MV-4-11 (cell line): ENCODE results near the gene GPR31.
"Not testable (repeated sequence)": the region's sequence is repeated elsewhere in the genome, so short reads cannot be mapped to it uniquely, and the experiment has no call there.

Experiments used
- DNase-seq: peaks from one replicate; lab custom pipeline; 2025; lab: John Stamatoyannopoulos, UW

Gene GPR31, protein sequence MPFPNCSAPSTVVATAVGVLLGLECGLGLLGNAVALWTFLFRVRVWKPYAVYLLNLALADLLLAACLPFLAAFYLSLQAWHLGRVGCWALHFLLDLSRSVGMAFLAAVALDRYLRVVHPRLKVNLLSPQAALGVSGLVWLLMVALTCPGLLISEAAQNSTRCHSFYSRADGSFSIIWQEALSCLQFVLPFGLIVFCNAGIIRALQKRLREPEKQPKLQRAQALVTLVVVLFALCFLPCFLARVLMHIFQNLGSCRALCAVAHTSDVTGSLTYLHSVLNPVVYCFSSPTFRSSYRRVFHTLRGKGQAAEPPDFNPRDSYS

DNA sequence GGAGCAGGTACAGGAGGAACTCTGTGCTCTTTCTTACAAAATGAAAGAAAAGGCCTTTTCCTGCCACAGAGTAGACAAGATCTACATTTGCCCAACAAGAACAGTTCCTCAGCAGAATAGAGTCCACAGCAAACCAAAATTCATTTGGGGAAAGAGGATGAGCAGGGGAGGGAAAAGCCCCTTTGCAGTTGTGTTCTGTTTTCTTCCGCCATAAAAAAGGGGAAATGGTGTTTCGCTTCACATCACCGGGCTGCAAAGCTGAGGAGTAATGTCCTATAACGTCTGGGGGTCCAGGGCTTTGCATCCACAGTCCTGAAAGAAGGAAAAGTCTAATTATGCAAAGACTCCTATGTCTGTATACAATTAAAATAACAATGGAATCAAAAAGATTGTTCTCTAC, at the start of gene GPR31:
Gene GPR31 (minus strand): TSS at position 118 of the 400 bp plus-strand sequence. CDS start 149 bp downstream, outside the sequence.
- DNase-seq = peak; percentile 46

DNA sequence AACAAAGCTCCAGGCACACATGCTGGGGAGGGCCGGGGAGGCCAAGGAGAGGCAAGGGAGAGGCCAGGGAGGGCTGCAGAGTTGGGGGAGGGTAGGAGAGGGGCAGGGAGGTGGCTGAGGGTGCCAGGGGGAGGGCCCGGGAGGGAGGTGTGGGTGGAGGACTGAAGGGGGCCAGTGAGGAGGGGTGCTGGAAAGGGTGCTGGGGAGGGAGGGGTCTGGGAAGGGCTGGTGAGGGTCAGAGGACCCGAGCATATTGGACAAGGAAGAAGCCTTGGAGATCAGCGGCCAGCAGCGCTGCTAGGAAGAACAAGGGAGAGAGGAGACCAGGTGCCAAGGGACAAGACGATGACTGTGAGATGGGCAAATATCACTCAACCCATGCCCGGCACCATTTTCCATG, 49.7 kb upstream of the GPR31 start:
- DNase-seq = no peak

GRCh38 chr6:167205316-167205715, 47.5 kb upstream of the GPR31 start:
- not testable (repeated sequence) for DNase-seq

DNA sequence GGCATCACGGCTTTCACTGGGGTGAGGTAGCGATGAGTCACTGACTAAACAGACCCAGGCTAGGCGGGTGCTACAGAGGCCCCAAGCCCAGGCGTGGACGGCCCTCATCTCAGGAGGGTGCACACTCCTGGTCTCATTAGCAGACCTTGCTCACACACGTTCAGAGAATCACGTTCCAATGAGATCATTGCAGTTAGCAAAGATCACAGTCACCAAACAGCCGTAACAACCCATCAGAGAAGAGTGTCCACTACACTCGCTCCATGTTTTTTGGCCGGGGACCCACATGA, 46.2 kb upstream of the GPR31 start:
- not testable (repeated sequence) for DNase-seq

DNA sequence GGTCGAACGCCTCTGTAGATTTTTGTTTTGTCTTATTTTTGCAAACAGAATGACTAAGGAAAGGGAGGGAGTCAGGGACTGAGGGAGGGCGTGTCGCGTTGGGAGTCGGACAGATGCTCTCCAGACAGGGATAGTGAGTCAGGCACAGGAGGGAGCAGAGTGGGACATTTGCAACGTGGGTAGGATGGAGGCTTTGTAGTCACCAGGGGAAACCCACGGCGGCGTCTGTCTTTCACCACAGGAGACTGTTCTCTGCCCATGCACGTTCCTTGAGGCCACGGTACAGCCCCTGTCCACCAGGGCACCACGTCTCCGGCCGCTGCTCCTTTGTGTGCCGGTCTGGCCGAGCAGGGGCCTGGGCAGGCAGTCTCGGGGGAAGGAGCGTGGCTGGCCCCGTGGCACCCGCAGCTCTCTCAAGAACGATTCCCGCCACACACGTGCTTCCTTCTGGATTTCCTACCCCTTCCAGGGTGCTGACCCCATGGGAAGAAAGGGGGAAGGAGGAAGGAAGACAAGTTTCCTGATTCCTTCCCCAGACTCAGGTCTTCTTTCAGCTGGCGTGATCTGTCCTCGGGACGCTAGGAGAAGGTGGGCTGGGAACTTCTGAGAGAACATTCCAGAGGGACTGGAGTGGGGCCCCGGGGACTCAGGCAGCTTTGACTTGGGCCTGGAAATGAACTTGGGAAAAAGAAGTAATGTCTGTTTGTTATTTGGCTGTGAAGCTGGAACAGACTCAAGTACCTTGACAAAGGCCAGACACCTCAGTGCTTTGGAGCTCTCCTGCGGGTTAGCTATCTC, 45.7 kb upstream of the GPR31 start:
- not testable (repeated sequence) for DNase-seq

GRCh38 chr6:167202613-167203012, 44.8 kb upstream of the GPR31 start:
- not testable (repeated sequence) for DNase-seq

GRCh38 chr6:167200806-167201205, 43.0 kb upstream of the GPR31 start:
- no peak for DNase-seq

GRCh38 chr6:167195941-167196610, 38.3 kb upstream of the GPR31 start:
- not testable (repeated sequence) for DNase-seq

GRCh38 chr6:167193515-167194125, 35.8 kb upstream of the GPR31 start:
- DNase-seq = not testable (repeated sequence)

- DNase-seq = not testable (repeated sequence)
Observed at GRCh38 chr6:167191043-167191583, 33.3 kb upstream of the GPR31 start.

DNA sequence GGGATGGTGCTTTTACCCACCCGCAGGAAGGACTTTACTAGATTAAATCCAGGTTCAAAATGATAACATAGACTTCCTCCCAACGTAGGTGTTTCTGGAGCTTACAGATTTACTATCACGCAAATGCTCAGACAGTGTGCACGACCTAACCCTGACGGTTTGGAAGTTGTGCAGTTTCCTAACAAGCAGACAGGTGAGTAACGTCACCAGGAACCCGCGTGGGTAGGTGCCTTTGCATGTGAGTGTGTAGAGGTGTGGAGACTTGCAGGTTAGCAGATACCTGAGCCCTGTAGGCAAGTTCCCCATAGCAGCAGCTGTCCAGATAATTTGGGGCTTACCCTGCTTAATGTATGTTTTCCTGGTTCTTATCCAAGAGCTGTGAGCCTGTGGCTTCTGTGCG, 29.5 kb upstream of the GPR31 start:
- not testable (repeated sequence) for DNase-seq

- DNase-seq = not testable (repeated sequence)
Observed at GRCh38 chr6:167185101-167185500, 27.3 kb upstream of the GPR31 start.

DNA sequence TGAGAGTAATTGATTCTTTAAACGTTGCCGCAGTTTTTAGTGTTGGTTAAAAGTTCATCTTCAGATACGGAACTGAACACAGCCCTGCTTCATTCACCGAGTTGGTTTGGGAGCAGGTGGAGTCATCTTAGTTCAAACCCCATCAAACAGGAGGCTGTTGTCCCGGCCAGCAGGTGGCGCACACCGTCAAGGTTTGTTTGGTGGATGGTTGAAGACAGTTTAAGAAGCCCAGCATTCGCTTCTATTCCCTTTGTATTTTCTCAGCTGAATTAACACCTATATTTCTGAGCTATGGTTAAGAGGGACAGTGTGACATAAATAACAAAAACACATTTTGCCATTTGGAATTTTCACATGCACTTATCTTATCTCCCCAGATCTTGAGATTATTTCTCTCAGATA, 25.1 kb upstream of the GPR31 start:
- not testable (repeated sequence) for DNase-seq

- not testable (repeated sequence) for DNase-seq
Observed at GRCh38 chr6:167181351-167181750, 23.6 kb upstream of the GPR31 start.

DNA sequence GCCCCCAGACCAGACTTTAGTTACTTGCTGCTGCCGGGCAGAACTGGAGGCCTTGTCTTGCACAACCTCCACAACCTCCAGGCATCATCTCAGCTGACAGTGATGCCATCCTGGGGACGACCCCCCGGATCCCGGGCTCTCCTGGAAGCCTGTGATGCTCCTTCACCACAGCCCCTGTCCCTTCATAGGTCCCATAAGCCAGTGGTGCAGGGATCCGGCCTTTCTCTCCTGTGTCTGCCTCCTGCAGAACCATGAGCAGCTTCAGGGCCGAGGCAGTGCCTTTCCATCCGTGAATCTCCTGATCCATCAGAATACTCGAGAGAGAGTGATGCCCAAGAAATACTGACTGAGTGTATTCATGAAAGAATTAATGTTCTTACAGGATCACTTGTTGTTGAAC, 22.3 kb upstream of the GPR31 start:
- not testable (repeated sequence) for DNase-seq

- DNase-seq = not testable (repeated sequence)
Observed at GRCh38 chr6:167178896-167179655, 21.3 kb upstream of the GPR31 start.

- DNase-seq = not testable (repeated sequence)
Observed at GRCh38 chr6:167177271-167177670, 19.5 kb upstream of the GPR31 start.

DNA sequence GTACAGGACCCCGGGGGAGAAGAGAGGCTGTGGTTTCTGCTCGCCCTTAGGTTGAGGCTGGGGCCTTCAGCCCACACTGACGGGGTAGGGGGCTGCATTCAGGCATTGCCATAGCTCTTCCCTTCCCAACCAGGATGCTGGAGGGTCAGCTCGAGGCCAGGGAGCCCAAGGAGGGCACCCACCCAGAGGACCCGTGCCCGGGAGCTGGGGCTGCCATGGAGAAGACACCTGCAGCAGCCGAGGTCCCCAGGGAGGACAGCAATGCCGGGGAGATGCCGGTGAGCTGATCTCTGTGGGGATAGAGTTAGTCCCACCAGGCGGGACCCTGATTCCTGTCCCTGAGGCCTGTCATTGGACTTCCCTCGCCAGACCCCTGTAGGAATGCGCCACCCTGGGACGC, 14.2 kb upstream of the GPR31 start:
- not testable (repeated sequence) for DNase-seq

DNA sequence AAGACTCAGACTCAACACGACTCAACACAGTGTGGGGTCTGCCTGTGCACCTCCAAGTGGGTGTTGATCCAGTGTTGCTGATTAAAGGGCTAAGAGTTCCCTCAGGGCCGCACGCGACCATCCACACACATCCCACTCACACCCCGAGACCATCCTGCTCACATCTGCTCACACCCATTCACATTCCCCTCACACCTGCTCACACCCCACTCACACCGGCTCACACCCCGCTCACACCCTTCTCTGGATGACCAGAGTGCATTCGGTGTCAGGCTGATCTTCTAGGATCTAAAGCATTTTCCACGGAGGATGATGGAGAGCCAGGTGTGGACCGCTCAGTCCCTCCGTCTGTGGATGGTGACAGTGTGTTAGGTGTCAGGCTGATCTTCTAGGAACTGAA, 13.5 kb upstream of the GPR31 start:
- not testable (repeated sequence) for DNase-seq

- DNase-seq = not testable (repeated sequence)
Observed at GRCh38 chr6:167169867-167170266, 12.1 kb upstream of the GPR31 start.

GRCh38 chr6:167168296-167168695, 10.5 kb upstream of the GPR31 start:
- not testable (repeated sequence) for DNase-seq
